GM19328 (cell line): ENCODE data around the gene ADAT2.
A peak's percentile ranks its signal among the peaks of the same experiment; 100 is the strongest.
"Not testable (repeated sequence)": the region's sequence is repeated elsewhere in the genome, so short reads cannot be mapped to it uniquely, and the experiment has no call there.

Experiments used
- ATAC-seq: cut with Tn5 transposase; IDR thresholded peaks from one replicate; pipeline ENCODE4 v1.9.1; 2021; ENCODE audit warnings: mild to moderate bottlenecking, moderate library complexity; ENCODE audit not compliant: unreplicated experiment

The ADAT2 gene

GRCh38 chr6:143450453-143451371 lies at the start of gene ADAT2, which contains the start of gene PEX3:
Gene ADAT2, minus strand, starts transcription at chr6:143450695. Its CDS starts 37 bp downstream, at chr6:143450658.
Gene PEX3, plus strand, starts transcription at chr6:143450805. Its CDS starts 238 bp downstream, at chr6:143451043.
- ATAC-seq, result peak; percentile 93

GRCh38 chr6:143498428-143498827 lies 47.9 kb upstream of the ADAT2 start:
- no peak for ATAC-seq

- no peak for ATAC-seq
Measured at GRCh38 chr6:143496974-143497373, 46.5 kb upstream of the ADAT2 start.

GRCh38 chr6:143490775-143491174 lies 40.3 kb upstream of the ADAT2 start:
- ATAC-seq, result no peak

- ATAC-seq, result no peak
Measured at GRCh38 chr6:143490244-143490643, 39.7 kb upstream of the ADAT2 start.

- no peak for ATAC-seq
Measured at GRCh38 chr6:143486752-143487151, 36.3 kb upstream of the ADAT2 start.

- no peak for ATAC-seq
Measured at GRCh38 chr6:143485967-143486366, 35.5 kb upstream of the ADAT2 start.

- ATAC-seq, result no peak
Measured at GRCh38 chr6:143482593-143482992, 32.1 kb upstream of the ADAT2 start.

GRCh38 chr6:143478479-143479062 lies 28.1 kb upstream of the ADAT2 start:
- ATAC-seq, result no peak

- ATAC-seq, result no peak
Measured at GRCh38 chr6:143476545-143476944, 26.1 kb upstream of the ADAT2 start.

GRCh38 chr6:143471822-143472221 lies 21.3 kb upstream of the ADAT2 start:
- ATAC-seq, result no peak

- not testable (repeated sequence) for ATAC-seq
Measured at GRCh38 chr6:143468823-143469222, 18.3 kb upstream of the ADAT2 start.

- no peak for ATAC-seq
Measured at GRCh38 chr6:143468026-143468425, 17.5 kb upstream of the ADAT2 start.

- ATAC-seq, result no peak
Measured at GRCh38 chr6:143465546-143465945, 15.1 kb upstream of the ADAT2 start.

- ATAC-seq, result no peak
Measured at GRCh38 chr6:143457563-143458359, 7.3 kb upstream of the ADAT2 start.

GRCh38 chr6:143451531-143451930 lies 1.0 kb upstream of the ADAT2 start:
- ATAC-seq, result no peak

- peak; percentile 7 for ATAC-seq
Measured at GRCh38 chr6:143449714-143450452, 612 bp downstream of the ADAT2 start.

- ATAC-seq, result no peak
Measured at GRCh38 chr6:143449082-143449713, 1.3 kb downstream of the ADAT2 start.

- not testable (repeated sequence) for ATAC-seq
Measured at GRCh38 chr6:143447865-143448264, 2.6 kb downstream of the ADAT2 start.

- ATAC-seq, result no peak
Measured at GRCh38 chr6:143443096-143443495, 7.4 kb downstream of the ADAT2 start.
